Epithelial cell of prostate (primary cell): ENCODE measurements around the gene EFHB.
"Not testable (repeated sequence)": the region's sequence is repeated elsewhere in the genome, so short reads cannot be mapped to it uniquely, and the experiment has no call there.

ENCODE experiments used
- DNase-seq: peaks from one replicate; pipeline ENCODE4 v3.0.0-alpha.2; 2011; ENCODE audit warnings: low read depth, low spot score
- H3K27ac ChIP-seq: fragments of 450-650 bp; 2 replicates; pipeline ENCODE4 v1.5.1; 2017; ENCODE audit warnings: mild to moderate bottlenecking

The EFHB gene

GRCh38 chr3:19855318-19855717 is 78.7 kb downstream of the EFHB start:
- not testable (repeated sequence) for DNase-seq, H3K27ac ChIP-seq

GRCh38 chr3:19846609-19847008 is 87.4 kb downstream of the EFHB start:
- DNase-seq, H3K27ac ChIP-seq: not testable (repeated sequence)
